ENCODE measurements around the gene CSRP3.

Gene CSRP3

GRCh38 chr11:19201737-19202605 lies at the start of gene CSRP3:
Gene CSRP3, minus strand, starts transcription at chr11:19201983. Its CDS starts 9,535 bp downstream, at chr11:19192448.
- in situ Hi-C loops (cut with HindIII; ENCODE audit: low sequenced_read_pairs) = no loop called here

GRCh38 chr11:19251577-19251976 lies 49.8 kb upstream of the CSRP3 start:
- in situ Hi-C loops (cut with HindIII; ENCODE audit: low sequenced_read_pairs) = no loop called here

- in situ Hi-C loops (cut with HindIII; ENCODE audit: low sequenced_read_pairs) = no loop called here
Observed at GRCh38 chr11:19246816-19247215, 45.0 kb upstream of the CSRP3 start.

GRCh38 chr11:19245351-19245750 lies 43.6 kb upstream of the CSRP3 start:
- in situ Hi-C loops (cut with HindIII; ENCODE audit: low sequenced_read_pairs) = no loop called here

GRCh38 chr11:19244621-19245020 lies 42.8 kb upstream of the CSRP3 start:
- in situ Hi-C loops (cut with HindIII; ENCODE audit: low sequenced_read_pairs) = no loop called here

- in situ Hi-C loops (cut with HindIII; ENCODE audit: low sequenced_read_pairs) = no loop called here
Observed at GRCh38 chr11:19244084-19244483, 42.3 kb upstream of the CSRP3 start.

- in situ Hi-C loops (cut with HindIII; ENCODE audit: low sequenced_read_pairs) = no loop called here
Observed at GRCh38 chr11:19243613-19244012, 41.8 kb upstream of the CSRP3 start.

- in situ Hi-C loops (cut with HindIII; ENCODE audit: low sequenced_read_pairs) = no loop called here
Observed at GRCh38 chr11:19243143-19243542, 41.4 kb upstream of the CSRP3 start.

GRCh38 chr11:19242179-19242932 lies 40.6 kb upstream of the CSRP3 start:
- in situ Hi-C loops (cut with HindIII; ENCODE audit: low sequenced_read_pairs) = no loop called here

- in situ Hi-C loops (cut with HindIII; ENCODE audit: low sequenced_read_pairs) = no loop called here
Observed at GRCh38 chr11:19241260-19242178, 39.7 kb upstream of the CSRP3 start.

- in situ Hi-C loops (cut with HindIII; ENCODE audit: low sequenced_read_pairs) = no loop called here
Observed at GRCh38 chr11:19240420-19241259, 38.9 kb upstream of the CSRP3 start, which contains the start of gene E2F8. Gene E2F8, minus strand, starts transcription at chr11:19240945. Its CDS starts 824 bp downstream, at chr11:19240121.

GRCh38 chr11:19239039-19239438 lies 37.3 kb upstream of the CSRP3 start:
- in situ Hi-C loops (cut with HindIII; ENCODE audit: low sequenced_read_pairs) = no loop called here

- in situ Hi-C loops (cut with HindIII; ENCODE audit: low sequenced_read_pairs) = no loop called here
Observed at GRCh38 chr11:19237813-19238212, 36.0 kb upstream of the CSRP3 start.

GRCh38 chr11:19237381-19237780 lies 35.6 kb upstream of the CSRP3 start:
- in situ Hi-C loops (cut with HindIII; ENCODE audit: low sequenced_read_pairs) = no loop called here

- in situ Hi-C loops (cut with HindIII; ENCODE audit: low sequenced_read_pairs) = no loop called here
Observed at GRCh38 chr11:19234231-19234817, 32.5 kb upstream of the CSRP3 start.

GRCh38 chr11:19232910-19233503 lies 31.2 kb upstream of the CSRP3 start:
- in situ Hi-C loops (cut with HindIII; ENCODE audit: low sequenced_read_pairs) = no loop called here

- in situ Hi-C loops (cut with HindIII; ENCODE audit: low sequenced_read_pairs) = no loop called here
Observed at GRCh38 chr11:19229671-19230070, 27.9 kb upstream of the CSRP3 start.

- in situ Hi-C loops (cut with HindIII; ENCODE audit: low sequenced_read_pairs) = no loop called here
Observed at GRCh38 chr11:19228968-19229367, 27.2 kb upstream of the CSRP3 start.
